NCI-H128 (cell line): ENCODE data around the gene SUPT3H.

Experiments used
- DNase-seq: peaks from one replicate; lab custom pipeline; 2025; ENCODE audit not compliant: unreplicated experiment; lab: John Stamatoyannopoulos, UW

Gene SUPT3H

DNA sequence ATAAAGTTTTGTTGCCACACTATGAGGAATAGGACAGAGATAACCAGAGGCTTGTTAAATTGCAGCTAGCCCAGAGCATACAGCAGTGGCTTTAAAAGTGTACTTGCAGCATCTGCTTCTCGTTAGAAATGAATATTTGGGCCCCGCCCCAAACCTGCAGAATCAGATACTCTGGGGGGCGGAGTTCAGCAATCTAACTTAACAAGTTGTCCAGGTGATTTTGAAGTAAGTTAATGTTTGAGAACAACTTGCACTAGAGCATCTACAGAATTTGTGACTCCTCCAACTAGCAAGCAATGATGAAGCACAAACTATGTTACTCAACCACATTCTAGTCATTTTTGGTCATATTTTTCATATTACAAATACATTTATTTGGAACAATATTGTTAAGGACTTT lies 10.6 kb upstream of the SUPT3H start:
- DNase-seq: no peak

DNA sequence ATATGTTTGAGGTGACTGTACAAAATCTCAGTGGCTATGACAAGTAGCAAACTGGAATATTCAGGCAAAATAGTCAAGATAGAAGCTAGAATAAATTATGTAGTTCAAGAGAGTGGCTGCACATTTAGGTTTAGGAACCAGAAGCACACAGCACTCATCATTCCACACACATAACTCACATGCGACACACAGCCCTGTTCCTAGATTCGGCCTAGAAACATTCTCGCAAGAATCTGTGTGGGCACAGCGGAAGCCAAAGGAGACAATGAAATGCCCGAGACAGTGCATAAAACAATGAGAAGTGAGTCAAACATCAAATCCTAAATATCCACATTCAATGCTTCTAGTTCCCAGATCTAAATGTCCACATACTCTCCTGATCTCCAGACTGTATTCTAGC lies 9.5 kb upstream of the SUPT3H start:
- DNase-seq: no peak

DNA sequence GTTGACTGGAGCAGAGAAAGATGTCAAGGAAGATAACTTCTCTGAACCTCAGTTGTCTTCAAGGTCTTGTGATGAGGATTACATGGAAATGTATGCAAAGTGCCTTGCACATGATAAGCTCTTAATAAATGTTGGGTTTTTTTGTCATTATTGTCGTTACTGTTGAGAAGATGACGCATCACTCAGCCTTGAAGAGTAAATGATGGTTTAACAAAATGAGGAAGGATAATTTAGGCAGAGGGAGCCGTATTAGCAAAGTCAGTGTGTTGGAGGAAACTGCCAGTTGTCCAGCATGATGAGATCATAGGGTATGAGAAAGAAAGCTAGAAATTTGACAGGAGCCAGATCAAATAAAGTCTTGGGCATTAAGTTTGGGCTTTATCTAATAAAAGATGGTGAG lies 8.8 kb upstream of the SUPT3H start:
- DNase-seq: no peak

DNA sequence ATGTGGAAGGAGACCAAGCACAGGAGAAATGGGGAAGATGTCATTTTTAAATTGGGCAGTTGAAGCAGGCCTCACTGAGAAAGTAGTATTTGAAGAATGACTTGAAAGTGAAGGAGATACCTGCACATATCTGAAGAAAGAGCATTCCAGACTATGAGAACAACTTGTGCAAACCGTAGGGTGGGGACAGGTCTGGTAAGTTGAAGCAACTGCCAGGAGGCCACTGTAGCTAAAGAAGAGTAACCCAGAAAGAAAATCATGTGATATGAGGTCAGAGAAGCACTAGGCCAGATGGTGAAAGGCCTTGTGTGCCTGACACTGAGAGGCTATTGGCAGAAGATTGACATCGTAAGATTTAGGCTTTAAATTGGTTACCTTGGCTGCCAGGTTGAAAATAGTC lies 4.7 kb upstream of the SUPT3H start:
- DNase-seq: no peak

DNA sequence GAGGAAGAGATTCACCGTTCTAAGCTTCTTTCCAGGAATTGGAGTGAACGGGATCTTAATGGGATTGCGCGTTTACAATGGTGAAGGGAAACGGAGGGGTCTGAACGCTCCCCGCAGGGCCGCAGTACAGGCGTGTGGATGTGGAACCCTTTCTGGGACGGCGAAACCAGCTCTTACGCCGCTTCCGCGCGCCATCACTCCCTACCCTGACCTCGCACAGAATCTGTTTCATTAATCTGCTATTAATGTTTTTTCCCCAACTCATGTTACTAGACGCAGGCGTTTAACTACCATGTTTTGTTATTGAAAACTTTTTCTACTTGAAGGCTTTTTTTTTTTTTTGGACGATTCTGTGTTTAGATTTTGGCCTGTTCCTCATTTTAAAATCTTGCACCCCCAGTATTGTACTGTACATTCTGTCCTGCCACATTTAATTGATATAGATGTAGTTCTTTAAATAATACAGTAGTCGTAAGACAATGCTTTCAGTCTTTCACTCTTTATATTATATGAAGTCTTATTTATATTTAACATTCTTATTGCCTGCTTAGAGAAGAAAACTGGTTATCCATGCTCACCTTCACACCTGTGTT lies 696 bp upstream of the SUPT3H start:
- no peak for DNase-seq

DNA sequence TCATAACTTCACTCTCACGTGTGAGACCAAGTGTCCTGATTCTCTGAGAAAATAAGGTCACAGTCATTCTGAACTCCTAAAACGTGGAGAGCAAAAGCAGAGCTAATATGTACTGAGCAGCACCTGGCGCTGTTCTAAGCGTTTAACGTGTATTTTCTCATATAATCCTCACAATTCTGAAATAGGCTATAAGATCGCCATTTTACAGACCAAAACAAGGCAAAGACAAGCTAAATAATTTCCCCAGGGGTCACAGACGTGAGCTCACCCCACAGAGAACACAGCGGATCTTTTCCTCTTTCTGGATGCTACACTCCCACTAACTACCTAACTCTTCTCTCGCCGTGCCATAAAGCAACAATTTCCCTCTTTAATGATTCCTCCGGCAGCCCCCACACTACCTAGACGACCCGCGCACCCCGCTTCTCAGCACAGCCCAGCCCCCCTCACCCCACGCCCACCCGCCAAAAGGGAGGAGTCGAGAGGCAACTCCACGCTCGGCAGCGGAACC lies 636 bp downstream of the SUPT3H start:
- no peak for DNase-seq

DNA sequence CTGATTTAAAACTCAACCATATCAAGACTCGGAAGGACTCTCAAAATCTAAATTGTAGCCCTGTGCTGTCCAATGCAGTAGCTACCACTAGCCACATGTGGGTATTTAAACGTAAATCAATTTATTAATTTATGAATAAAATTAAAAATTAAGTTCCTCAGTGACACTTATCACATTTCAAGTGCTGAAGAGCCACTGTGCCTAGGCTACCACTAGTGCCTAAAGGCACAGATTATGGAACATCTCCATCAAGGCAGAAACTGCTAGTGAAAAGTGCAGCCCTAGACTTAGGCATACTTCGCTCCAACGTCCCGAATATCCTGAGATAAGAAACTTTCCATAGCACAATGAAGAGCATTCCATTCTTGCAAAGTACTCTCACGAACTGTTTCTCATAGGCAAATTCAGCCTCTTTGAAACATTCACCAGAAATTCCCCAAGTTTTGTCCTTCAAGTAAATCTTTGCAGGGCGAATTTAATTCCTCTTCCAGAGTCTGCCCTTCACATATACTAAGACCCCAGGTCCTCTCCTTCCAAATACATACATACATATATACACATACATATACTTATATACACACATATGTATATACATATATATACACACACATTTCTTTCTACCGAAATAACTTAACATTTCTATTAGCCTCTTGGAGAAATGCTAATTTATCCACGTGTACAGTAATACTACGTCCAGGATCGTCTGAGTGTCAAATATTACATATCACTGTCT lies 1.3 kb downstream of the SUPT3H start:
- no peak for DNase-seq

DNA sequence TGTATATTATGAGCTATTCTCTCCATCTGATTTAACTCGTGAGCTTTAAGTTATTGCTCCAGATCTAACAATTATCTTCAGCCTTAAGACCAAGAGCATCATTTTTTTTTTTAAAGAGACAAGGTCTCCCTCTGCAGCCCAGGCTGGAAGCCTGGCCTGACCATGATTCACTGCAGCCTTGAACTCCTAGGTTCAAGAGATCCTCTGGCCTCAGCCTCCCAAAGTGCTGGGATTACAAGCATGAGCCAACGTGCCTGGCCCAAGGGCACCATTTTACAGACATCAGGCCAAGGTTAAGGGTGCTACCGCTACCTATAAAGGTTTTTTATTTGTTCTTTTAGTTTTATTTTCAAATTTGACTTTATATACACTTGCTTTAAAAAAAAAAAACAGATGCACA lies 2.3 kb downstream of the SUPT3H start:
- no peak for DNase-seq

DNA sequence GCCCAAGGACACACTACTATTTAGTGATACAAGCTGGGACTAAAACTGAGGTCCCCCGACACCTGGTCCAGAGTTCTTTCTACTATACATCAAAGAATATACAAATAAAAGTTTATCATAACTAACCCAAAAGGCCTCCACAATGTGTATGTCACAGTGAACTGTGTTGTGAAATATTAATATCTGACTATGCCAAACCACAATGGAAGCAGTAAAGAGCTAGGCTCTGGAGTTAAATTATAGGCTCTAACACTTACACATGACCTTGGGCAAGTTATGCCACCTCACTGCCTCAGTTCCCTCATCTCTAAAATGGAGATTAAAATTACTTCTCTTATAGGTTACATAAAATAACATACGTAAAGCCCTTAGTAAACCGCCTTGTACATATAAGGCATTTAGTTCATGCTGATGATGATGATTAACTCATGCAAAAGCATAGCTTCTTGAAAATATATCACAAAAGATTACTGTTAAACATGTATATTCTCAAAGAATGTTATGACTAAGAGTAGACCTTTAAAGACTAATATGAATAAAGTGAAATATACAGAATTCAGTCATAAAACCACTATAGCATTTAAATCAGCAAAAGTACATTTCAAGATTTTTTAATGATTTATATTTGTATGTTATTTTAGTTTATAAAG lies 5.7 kb downstream of the SUPT3H start:
- no peak for DNase-seq

DNA sequence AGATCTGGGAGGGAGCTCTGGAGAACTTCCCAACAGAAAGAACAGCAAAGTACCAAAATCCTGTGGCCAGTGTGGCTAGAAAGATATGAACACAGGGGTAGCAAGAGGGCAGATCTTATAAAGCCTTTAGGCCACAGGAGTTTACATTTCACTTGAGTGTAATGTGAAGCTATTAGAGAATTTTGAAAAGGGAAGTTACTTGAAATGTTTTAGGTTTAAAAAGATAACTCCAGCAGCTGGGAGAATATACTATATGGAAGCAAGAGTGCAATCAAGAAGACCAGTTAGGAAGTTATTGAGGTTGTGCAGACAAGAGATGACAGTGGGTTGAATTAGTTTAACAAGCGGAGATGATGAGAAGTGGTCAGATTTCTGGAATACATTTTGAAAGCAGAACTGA lies 7.9 kb downstream of the SUPT3H start:
- DNase-seq: no peak

DNA sequence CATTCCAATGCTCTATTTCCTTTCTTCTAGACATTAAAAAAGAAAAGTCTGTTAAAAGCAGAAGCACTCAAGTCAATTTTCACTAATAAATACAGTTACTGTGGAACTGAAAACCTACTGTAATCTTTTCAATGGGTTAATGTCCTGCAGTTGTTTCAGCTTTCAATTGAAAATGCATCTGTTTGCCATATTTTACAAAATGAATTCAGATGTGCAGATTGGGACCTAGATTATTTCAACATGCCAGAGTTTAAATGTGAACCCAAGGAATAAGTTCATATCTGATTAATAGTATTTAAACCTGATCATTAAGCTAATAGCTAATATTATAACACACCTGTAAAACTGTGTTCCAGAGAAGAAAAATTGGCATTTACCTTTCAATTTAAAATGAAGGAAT lies 9.7 kb downstream of the SUPT3H start:
- DNase-seq: no peak

DNA sequence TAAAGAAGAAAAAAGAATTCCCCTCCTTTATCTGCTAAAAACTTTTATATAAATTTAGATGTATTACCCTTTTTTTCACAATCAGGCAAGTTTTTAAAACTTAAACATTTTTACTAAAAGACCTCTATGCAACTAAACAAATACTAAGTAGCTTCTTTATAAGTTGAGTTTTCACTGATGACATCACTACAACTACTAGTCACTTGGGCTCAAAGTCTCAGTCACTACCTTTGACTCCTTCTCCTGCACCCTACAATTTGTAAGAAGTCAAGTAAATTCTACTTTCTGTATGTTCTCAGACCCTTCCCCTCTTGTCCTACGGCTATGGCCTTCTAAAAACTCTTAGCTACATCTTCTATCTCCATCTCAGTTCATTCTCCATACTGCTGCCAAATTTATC lies 11.2 kb downstream of the SUPT3H start:
- DNase-seq: no peak

DNA sequence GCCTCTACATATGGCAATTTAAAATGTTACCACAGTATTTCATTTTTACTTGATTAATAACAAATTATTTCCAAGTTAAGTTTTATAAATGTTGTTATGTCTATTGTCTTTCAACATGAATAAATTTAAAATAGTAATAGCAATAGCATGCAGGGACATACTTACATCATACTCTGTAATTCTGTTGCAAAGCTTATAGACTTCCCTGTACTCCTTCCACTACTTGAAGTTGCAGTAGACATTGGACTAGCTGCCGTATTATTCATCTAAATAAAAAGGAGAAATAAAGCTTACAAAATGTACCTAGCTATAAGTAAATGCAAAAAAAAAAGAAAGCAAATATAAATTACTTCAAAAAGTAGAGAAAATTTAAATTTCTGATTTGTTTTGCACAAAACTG lies 12.7 kb downstream of the SUPT3H start:
- DNase-seq: no peak

DNA sequence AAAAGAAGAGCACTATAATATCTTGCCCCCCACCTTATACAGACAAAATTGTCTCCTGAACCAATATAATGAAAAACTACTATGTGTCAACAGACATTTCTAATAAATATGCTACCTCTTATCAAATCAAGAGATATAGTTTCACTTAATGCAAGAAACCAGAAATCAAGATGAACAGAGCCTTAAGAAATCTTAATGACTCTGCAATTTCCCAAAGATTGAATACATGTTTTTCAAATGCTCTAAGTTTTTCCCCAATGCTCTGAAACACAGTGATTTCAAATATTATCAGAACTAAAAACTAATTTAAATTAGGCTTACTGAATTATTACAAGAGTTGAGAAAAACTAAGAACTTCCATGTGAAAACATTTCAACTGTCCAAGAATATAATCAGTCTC lies 13.3 kb downstream of the SUPT3H start:
- no peak for DNase-seq

DNA sequence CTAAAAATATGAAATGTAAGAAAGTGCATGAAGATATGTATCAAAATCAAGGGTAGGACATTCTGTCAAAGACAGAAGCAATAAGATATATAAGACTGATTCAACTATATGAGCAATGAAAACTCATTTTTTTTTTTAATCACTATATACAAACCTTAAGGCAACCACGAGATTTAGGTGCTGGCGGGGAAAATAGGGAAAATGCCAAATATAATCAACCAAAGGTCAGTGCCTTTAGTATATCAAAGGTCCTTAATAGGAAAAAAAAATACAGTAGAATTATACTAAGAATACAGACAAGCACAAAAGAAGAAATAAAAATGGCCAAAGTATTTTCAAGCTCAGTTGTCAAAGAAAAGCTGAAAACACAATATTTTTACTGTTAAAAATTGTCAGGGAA lies 24.1 kb downstream of the SUPT3H start:
- no peak for DNase-seq

DNA sequence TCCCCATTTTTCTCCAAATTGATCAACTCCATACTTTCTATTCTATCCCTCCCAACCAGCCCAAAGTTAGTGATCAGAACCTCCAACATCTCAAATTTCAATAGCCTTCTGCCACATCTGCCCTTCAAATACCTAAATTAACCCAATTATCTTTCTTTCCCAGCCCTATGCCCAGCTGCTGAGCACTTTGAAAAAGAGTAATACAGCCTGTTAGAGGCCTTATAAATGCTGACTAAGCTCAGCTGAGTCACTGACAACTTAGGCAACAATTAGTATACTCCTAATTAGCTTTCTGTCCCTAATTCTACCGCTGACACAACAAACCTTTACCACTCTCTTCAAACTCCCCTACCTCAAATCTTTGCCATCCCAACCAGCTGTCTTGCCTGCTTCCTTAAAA lies 26.1 kb downstream of the SUPT3H start:
- no peak for DNase-seq

DNA sequence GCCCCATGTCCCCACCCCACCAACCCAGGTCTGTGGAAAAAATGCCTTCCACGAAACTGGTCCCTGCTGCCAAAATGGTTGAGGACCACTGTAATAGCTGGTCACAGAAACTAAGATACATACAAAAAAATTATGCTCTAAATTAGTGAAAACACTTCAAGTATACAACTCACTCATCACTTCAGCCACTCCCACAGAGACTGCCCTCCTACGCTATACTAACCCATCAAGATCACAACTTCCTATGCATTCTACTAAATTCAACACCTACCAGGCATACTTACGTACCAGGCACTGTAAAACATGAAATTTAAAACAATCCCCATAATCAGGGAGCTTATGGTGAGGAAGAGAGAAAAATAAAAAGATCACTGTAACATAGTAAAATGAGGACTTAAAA lies 26.7 kb downstream of the SUPT3H start:
- DNase-seq: no peak

DNA sequence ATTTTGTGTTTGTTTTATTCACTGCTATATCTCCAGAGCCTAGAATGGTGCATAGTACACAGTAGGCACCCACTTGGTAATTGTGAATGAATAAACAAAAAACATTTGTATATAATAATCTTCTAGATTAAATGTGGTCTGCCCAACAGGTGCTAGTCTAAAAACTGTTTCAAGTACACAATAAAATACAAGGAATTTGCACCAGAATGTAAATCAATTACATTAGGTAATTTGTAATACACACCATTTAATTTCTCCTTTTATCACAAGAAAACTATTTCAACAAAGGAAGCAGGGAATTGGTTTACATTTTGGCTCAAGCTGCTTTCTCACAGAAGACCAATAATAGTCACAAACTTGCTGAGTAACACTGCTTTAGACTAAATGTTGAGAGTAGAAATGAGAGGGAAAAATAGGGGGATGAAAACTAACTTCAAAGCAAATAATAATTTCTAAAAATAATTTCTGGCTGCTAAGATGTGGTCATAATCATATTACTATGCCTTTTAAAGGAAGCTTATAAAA lies 27.5 kb downstream of the SUPT3H start:
- no peak for DNase-seq

DNA sequence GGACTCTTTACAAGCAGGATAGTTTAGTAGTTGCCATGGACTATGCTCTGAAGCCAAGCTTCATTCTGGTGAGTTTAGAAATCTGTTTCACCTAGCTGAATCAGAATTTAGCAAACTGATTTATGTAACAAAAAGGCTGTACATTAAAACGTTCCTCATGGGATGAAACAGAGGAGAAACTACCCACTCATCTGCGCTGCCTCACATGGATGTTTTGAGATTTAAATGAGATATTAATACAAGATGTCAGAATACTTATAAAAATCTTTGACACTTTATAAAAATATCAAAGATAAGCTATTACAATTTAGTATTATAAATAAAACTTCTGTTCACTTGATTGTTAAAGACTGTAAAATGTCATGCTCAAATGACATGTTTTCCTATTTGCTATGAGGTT lies 32.8 kb downstream of the SUPT3H start:
- no peak for DNase-seq

DNA sequence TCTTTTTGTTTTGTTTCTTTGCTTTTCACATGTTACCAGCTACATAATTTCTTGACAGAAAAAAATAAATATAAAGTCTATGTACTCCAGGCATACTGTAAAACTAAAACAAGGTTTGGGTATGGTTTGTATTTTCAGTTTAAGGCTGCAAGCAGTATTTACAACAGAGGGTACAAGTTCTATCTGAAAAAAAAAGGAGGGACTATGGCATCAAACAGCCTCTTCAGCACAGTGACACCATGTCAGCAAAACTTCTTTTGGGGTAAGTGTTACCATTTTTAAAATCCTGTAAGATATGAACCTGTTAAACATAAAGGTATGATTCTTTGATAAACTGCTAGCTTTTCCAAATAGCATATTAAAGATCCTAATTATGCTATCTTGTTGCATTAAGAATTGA lies 49.2 kb downstream of the SUPT3H start:
- no peak for DNase-seq

DNA sequence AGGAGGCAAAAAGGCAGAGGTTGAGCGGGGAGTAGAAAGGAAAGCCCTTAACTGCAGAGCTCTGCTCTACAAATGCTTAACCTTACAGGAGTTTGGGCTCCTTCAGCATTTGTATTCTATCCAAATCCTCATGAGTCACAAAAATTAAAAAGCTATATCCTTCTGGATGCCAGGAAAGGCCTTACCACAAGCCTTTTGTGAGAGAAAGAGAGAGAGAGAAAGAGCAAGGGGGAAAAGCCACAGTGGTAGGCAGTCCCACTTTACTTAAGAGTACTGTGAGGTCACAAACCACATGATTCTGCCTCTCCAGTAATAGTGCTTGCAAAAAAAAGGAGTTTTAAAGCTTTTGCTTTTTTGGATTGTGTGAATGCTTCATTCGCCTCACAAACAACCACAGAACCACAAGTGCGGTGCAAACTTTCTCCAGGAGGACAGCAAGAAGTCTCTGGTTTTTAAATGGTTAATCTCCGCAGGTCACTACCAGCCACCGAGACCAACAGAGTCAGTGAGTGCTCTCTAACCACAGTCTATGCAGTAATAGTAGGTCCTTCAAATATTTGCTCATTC lies 49.7 kb downstream of the SUPT3H start, which contains the start of gene RUNX2:
TSS of gene RUNX2 (plus strand) at position 375 of the 567 bp plus-strand sequence. CDS start 397 bp downstream, outside the sequence.
- DNase-seq: no peak
